Astrocyte (in vitro differentiated cells and primary cell): ENCODE measurements around the gene LIPC. TPM values are rescaled to one million over a fixed set of nuclear protein-coding genes. Genes with fewer than 3 reads are reported as not detected.
A peak's percentile ranks its signal among the peaks of the same experiment; 100 is the strongest.

Source experiments
- DNase-seq: peaks from one replicate; pipeline ENCODE4 v3.0.0-alpha.2; 2010; ENCODE audit warnings: low read depth
- FAIRE-seq: peaks from 2 replicates; lab custom pipeline; 2011; peaks lifted over from hg19 to GRCh38; lab: Jason Lieb, UNC
- H2AFZ ChIP-seq: 2 replicates; pipeline ENCODE4 v1.6.0; 2012; ENCODE audit warnings: low read depth, low read length, inconsistent platforms
- H3K27ac ChIP-seq: 2 replicates; pipeline ENCODE4 v1.5.1; 2011; ENCODE audit warnings: low read depth, low read length, inconsistent platforms
- H3K27me3 ChIP-seq: 2 replicates; pipeline ENCODE4 v1.6.0; 2011; ENCODE audit warnings: low read length, inconsistent platforms; ENCODE audit not compliant: insufficient read depth
- H3K36me3 ChIP-seq: 2 replicates; pipeline ENCODE4 v1.5.1; 2011; ENCODE audit warnings: low read length, inconsistent platforms; ENCODE audit not compliant: insufficient read depth
- H3K4me1 ChIP-seq: 2 replicates; pipeline ENCODE4 v1.5.1; 2011; ENCODE audit warnings: low read length, inconsistent platforms; ENCODE audit not compliant: insufficient read depth
- H3K4me2 ChIP-seq: 2 replicates; pipeline ENCODE4 v1.6.0; 2012; ENCODE audit warnings: low read length, inconsistent platforms
- H3K4me3 ChIP-seq: 2 replicates; pipeline ENCODE4 v1.5.1; 2011; ENCODE audit warnings: low read depth, mild to moderate bottlenecking, low read length, inconsistent platforms; ENCODE audit not compliant: insufficient read depth
- H3K79me2 ChIP-seq: 2 replicates; pipeline ENCODE4 v1.6.0; 2012; ENCODE audit warnings: mild to moderate bottlenecking, low read length, inconsistent platforms; ENCODE audit not compliant: insufficient read depth
- H3K9ac ChIP-seq: 2 replicates; pipeline ENCODE4 v1.6.0; 2012; ENCODE audit warnings: mild to moderate bottlenecking, low read length, inconsistent platforms
- H3K9me3 ChIP-seq: 2 replicates; pipeline ENCODE4 v1.5.1; 2012; ENCODE audit warnings: low read depth, mild to moderate bottlenecking, low read length, inconsistent platforms; ENCODE audit not compliant: insufficient read depth
- H4K20me1 ChIP-seq: 2 replicates; pipeline ENCODE4 v1.6.0; 2012; ENCODE audit warnings: low read length, inconsistent platforms; ENCODE audit not compliant: insufficient read depth
- H3K27ac Mint-ChIP-seq: one replicate; pipeline ENCODE4 v1.8.0; 2021; ENCODE audit warnings: mild to moderate bottlenecking, mixed read lengths; ENCODE audit not compliant: unreplicated experiment
- H3K27me3 Mint-ChIP-seq: one replicate; pipeline ENCODE4 v1.8.0; 2021; ENCODE audit warnings: low read depth, mixed read lengths; ENCODE audit not compliant: unreplicated experiment
- H3K36me3 Mint-ChIP-seq: one replicate; pipeline ENCODE4 v1.8.0; 2021; ENCODE audit warnings: low read depth, mixed read lengths; ENCODE audit not compliant: unreplicated experiment
- H3K4me1 Mint-ChIP-seq: one replicate; pipeline ENCODE4 v1.8.0; 2021; ENCODE audit warnings: low read depth, mixed read lengths; ENCODE audit not compliant: unreplicated experiment
- H3K4me3 Mint-ChIP-seq: one replicate; pipeline ENCODE4 v1.8.0; 2021; ENCODE audit warnings: mild to moderate bottlenecking, moderate library complexity, mixed read lengths; ENCODE audit not compliant: unreplicated experiment
- H3K9me3 Mint-ChIP-seq: one replicate; pipeline ENCODE4 v1.8.0; 2021; ENCODE audit warnings: mild to moderate bottlenecking, mixed read lengths; ENCODE audit not compliant: unreplicated experiment
- CTCF ChIP-seq: IDR thresholded peaks from 2 replicates; pipeline ENCODE4 v1.5.1; 2011; ENCODE audit warnings: low read depth, mild to moderate bottlenecking, inconsistent platforms, low read length, moderate library complexity; ENCODE audit not compliant: insufficient read depth
- EZH2 ChIP-seq: IDR thresholded peaks from 2 replicates; pipeline ENCODE4 v1.6.1; 2012; ENCODE audit warnings: mild to moderate bottlenecking, low read length, inconsistent platforms; ENCODE audit not compliant: insufficient read depth
- total RNA-seq: library from RNA; stranded (reverse); gene quantifications from 2 replicates; pipeline ENCODE4 v1.2.1, GENCODE V29; 2021

LIPC gene
- total RNA-seq, 1 donor from 2014 or later: not detected

GRCh38 chr15:58406811-58407210 lies 25.0 kb upstream of the LIPC start:
- no peak overlapping the region for H3K4me3 ChIP-seq
- H3K27ac Mint-ChIP-seq: no peak overlapping the region
- H2AFZ ChIP-seq: no peak overlapping the region
- no peaks in the 10 kb centered on the region for H3K9me3 ChIP-seq
- H3K36me3 ChIP-seq: no peaks in the 10 kb centered on the region
- no peaks in the 10 kb centered on the region for H3K4me1 ChIP-seq
- no peaks in the 10 kb centered on the region for H3K9me3 Mint-ChIP-seq
- no peak overlapping the region for H3K4me3 Mint-ChIP-seq
- no peak for DNase-seq
- H3K36me3 Mint-ChIP-seq: no peaks in the 10 kb centered on the region
- TF ChIP-seq CTCF: no peak
- TF ChIP-seq EZH2: no peak
- H3K27me3 ChIP-seq: no peaks in the 10 kb centered on the region
- H3K4me1 Mint-ChIP-seq: peaks cover 4% of the 10 kb centered on the region
- H3K9ac ChIP-seq: no peak overlapping the region
- peaks cover 16% of the 10 kb centered on the region for H3K27me3 Mint-ChIP-seq
- H3K27ac ChIP-seq: no peak overlapping the region
- no peaks in the 10 kb centered on the region for H3K79me2 ChIP-seq
- no peak for FAIRE-seq
- H3K4me2 ChIP-seq: no peak overlapping the region
- no peaks in the 10 kb centered on the region for H4K20me1 ChIP-seq

- Histone ChIP-seq H4K20me1 (no peaks in the 10 kb centered on the region), H3K36me3 (no peaks in the 10 kb centered on the region), H3K27me3 (no peaks in the 10 kb centered on the region), H3K27ac (no peak overlapping the region), H2AFZ (peak overlapping the region; percentile 15), H3K9ac (no peak overlapping the region), H3K4me1 (no peaks in the 10 kb centered on the region), H3K4me3 (no peak overlapping the region), H3K4me2 (no peak overlapping the region), H3K9me3 (no peaks in the 10 kb centered on the region), H3K79me2 (no peaks in the 10 kb centered on the region)
- H3K27me3 Mint-ChIP-seq: peaks cover 14% of the 10 kb centered on the region
- no peaks in the 10 kb centered on the region for H3K36me3 Mint-ChIP-seq
- H3K27ac Mint-ChIP-seq: no peak overlapping the region
- TF ChIP-seq CTCF (no peak), EZH2 (no peak)
- DNase-seq (no peak), FAIRE-seq (no peak)
- peaks cover 4% of the 10 kb centered on the region for H3K4me1 Mint-ChIP-seq
- H3K4me3 Mint-ChIP-seq: no peak overlapping the region
- H3K9me3 Mint-ChIP-seq: no peaks in the 10 kb centered on the region
These were observed 24.5 kb upstream of the LIPC start for GRCh38 chr15:58407236-58407775.

- Mint-ChIP-seq H3K4me1 (peaks cover 4% of the 10 kb centered on the region), H3K4me3 (no peak overlapping the region), H3K36me3 (no peaks in the 10 kb centered on the region), H3K27me3 (peaks cover 11% of the 10 kb centered on the region), H3K27ac (no peak overlapping the region), H3K9me3 (no peaks in the 10 kb centered on the region)
- no peak for FAIRE-seq
- Histone ChIP-seq H2AFZ (peak overlapping the region; percentile 15), H3K4me1 (no peaks in the 10 kb centered on the region), H3K36me3 (no peaks in the 10 kb centered on the region), H3K27ac (no peak overlapping the region), H3K4me3 (no peak overlapping the region), H4K20me1 (no peaks in the 10 kb centered on the region), H3K79me2 (no peaks in the 10 kb centered on the region), H3K9me3 (no peaks in the 10 kb centered on the region), H3K4me2 (no peak overlapping the region), H3K27me3 (no peaks in the 10 kb centered on the region), H3K9ac (no peak overlapping the region)
- DNase-seq: no peak
- TF ChIP-seq CTCF: no peak
- TF ChIP-seq EZH2: no peak
These were observed 24.0 kb upstream of the LIPC start for GRCh38 chr15:58407778-58408177.
